Right lobe of liver (tissue), 6 donors: ENCODE data around the gene UGT1A4. TPM values are rescaled to one million over a fixed set of nuclear protein-coding genes. Genes with fewer than 3 reads are reported as not detected.
"Not testable (repeated sequence)": the region's sequence is repeated elsewhere in the genome, so short reads cannot be mapped to it uniquely, and the experiment has no call there.

ENCODE experiments used
- ATAC-seq, 4 donors: fragments of 200-7000 bp; cut with Tn5 transposase; one replicate each; pipeline ENCODE4 v1.9.1; 2020; ENCODE audit warnings: mild to moderate bottlenecking in 4 of 4, moderate library complexity in 4 of 4
- DNase-seq, 3 donors: peaks; one replicate each; pipeline ENCODE4 v3.0.0-alpha.2; 2020
- H3K27ac ChIP-seq, 3 donors: fragments of 200-600 bp; one replicate each; pipeline ENCODE4 v1.8.0; 2022
- H3K27me3 ChIP-seq, 2 donors: fragments of 200-600 bp; one replicate each; pipeline ENCODE4 v1.8.0; 2022
- H3K36me3 ChIP-seq, 4 donors: fragments of 200-600 bp; sonication (generic) in 1 of 4; one replicate each; pipeline versions ENCODE4 v1.5.1 to v1.8.0; 2017 to 2022; ENCODE audit warnings: control low read depth in 1 of 4
- H3K4me1 ChIP-seq, 4 donors: fragments of 200-600 bp; sonication (generic) in 1 of 4; one replicate each; pipeline versions ENCODE4 v1.5.1 to v1.8.0; 2017 to 2022; ENCODE audit warnings: control low read depth in 1 of 4
- H3K4me3 ChIP-seq, 3 donors: fragments of 200-600 bp; one replicate each; pipeline ENCODE4 v1.8.0; 2022
- H3K9me3 ChIP-seq, 4 donors: fragments of 200-600 bp; sonication (generic) in 1 of 4; one replicate each; pipeline versions ENCODE4 v1.5.1 to v1.8.0; 2017 to 2022; ENCODE audit warnings: control low read depth in 1 of 4
- POLR2A ChIP-seq: fragments of 450-650 bp; IDR thresholded peaks from one replicate; pipeline ENCODE4 v1.6.1; 2017; ENCODE audit warnings: antibody characterized with exemption, mild to moderate bottlenecking
- WGBS: methylation state at CpG from one replicate; pipeline ENCODE4 v1.1.6; 2018; ENCODE audit warnings: low coverage, low lambda C conversion rate; ENCODE audit not compliant: insufficient coverage; ENCODE audit errors: missing lambda C conversion rate; 5-methylcytosine and 5-hydroxymethylcytosine counted together
- intact Hi-C, 2 donors: fragments of 100-400 bp; cut with DNase I; formaldehyde crosslinking; loops; one replicate each; pipeline versions ENCODE4 v1.11.2 to v1.14.1; 2022
- total RNA-seq, 6 experiments: library from RNA; depleted of rRNA in 2 of 6; stranded (reverse); fragments of >200 nt in 2 of 6; fragmentation: NEBNext Ultra II Directional in 3 of 6; extraction: Animal tissue kit (Norgen Biotek cat#: 25700) in 3 of 6; gene quantifications; one replicate each; pipeline versions ENCODE4 v1.1.0 to v1.2.4, GENCODE V29; 2016 to 2023
- TF ChIP-seq, protein P1 (sequence below), 4 donors: fragments of 200-600 bp in 3 of 4; fragments of 450-650 bp in 1 of 4; IDR thresholded peaks; one replicate each; pipeline versions ENCODE4 v1.5.1 to v1.8.0; 2016 to 2022; ENCODE audit warnings: antibody characterized with exemption in 4 of 4, mild to moderate bottlenecking in 2 of 4
- donor health status: DM: no; HTN: yes; CAD: no.
- donor health status: DM: no; HTN: no; CAD: no.
- donor health status: DM: no; HTN: no; CAD: no.
- donor health status: DM: no; HTN: yes; CAD: no.
- donor health status: DM: no; HTN: yes; CAD: no.

Gene UGT1A4
- total RNA-seq, 6 experiments from 2014 or later = 98.7 to 1,011 (median 214) TPM

DNA sequence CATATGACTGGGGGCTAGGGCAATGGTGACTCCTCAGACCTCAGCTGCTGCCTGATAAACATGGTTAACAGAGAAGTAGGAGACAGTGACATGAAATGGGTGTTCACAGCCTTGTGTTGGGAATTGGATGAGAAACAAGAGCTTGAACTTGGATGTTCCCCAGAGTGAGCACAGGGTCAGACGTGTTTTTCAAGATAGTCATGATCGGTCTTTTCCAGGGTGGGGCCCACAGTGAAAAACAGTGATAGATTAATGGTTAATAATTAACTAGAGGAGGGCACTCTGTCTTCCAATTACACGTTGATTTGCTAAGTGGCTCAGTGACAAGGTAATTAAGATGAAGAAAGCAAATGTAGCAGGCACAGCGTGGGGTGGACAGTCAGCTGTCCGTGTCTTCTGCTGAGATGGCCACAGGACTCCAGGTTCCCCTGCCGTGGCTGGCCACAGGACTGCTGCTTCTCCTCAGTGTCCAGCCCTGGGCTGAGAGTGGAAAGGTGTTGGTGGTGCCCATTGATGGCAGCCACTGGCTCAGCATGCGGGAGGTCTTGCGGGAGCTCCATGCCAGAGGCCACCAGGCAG lies 10.3 kb downstream of the UGT1A4 start, which contains the start of gene UGT1A3:
Gene UGT1A3, plus strand, starts transcription at position 320 of the 579 bp plus-strand sequence. Its CDS starts 85 bp downstream, at position 405.
- peaks cover 0 to 44% (median 6%) of the 10 kb centered on the region in 4 donors for H3K4me1 ChIP-seq
- H3K9me3 ChIP-seq = no peaks in the 10 kb centered on the region
- ATAC-seq (peak; percentile 85 to 93 (median 88)), DNase-seq (peak in 2 of 3 donors; percentile 69 to 78)
- H3K4me3 ChIP-seq = peak within 1 kb of the TSS in 1 of 3 donors; percentile 45
- no peak for TF ChIP-seq POLR2A
- TF ChIP-seq, protein P1, sequence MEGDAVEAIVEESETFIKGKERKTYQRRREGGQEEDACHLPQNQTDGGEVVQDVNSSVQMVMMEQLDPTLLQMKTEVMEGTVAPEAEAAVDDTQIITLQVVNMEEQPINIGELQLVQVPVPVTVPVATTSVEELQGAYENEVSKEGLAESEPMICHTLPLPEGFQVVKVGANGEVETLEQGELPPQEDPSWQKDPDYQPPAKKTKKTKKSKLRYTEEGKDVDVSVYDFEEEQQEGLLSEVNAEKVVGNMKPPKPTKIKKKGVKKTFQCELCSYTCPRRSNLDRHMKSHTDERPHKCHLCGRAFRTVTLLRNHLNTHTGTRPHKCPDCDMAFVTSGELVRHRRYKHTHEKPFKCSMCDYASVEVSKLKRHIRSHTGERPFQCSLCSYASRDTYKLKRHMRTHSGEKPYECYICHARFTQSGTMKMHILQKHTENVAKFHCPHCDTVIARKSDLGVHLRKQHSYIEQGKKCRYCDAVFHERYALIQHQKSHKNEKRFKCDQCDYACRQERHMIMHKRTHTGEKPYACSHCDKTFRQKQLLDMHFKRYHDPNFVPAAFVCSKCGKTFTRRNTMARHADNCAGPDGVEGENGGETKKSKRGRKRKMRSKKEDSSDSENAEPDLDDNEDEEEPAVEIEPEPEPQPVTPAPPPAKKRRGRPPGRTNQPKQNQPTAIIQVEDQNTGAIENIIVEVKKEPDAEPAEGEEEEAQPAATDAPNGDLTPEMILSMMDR (IDR thresholded peaks at IDR 0.05) = no peak
- WGBS = 32% methylated on average over 5 of the region's 8 CpGs
- peak within 1 kb of the TSS in 2 of 3 donors; percentile 56 to 81 for H3K27ac ChIP-seq
- H3K27me3 ChIP-seq = no peaks in the 10 kb centered on the region
- intact Hi-C loops = no loop called here
- H3K36me3 ChIP-seq = no peaks in the 10 kb centered on the region

DNA sequence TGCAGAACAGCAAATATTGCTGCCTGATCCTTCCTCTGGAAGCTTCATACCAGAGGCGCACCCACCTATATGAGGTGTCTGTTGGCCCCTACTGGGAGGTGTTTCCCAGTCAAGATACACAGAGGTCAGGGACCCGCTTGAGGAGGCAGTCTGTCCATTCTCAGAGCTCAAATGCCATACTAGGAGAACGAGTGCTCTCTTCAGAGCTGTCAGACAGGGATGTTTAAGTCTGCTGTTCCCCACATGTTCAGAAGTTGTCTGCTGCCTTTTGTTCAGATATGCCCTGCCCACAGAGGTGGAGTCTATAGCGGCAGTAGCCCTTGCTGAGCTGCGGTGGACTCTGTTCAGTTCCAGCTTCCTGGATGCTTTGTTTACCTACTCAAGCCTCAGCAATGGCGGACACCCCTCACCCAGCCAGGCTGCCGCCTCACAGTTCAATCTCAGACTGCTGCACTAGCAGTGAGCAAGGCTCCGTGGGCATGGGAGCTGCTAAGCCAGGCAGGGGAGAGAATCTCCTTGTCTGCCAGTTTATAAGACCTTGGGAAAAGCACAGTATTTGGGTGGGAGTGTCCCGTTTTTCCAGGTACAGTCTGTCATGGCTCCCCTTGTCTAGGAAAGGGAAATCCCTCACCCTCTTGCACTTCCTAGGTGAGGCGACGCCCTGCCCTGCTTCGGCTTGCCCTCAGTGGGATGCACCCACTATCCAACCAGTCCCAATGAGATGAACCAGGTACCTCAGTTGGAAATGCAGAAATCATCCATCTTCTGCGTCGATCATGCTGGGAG lies 18.5 kb downstream of the UGT1A4 start:
- peak; percentile 80 to 93 (median 92) for ATAC-seq
- H3K9me3 ChIP-seq, intact Hi-C loops, H3K36me3 ChIP-seq, H3K27me3 ChIP-seq: not testable (repeated sequence)
- 59% methylated on average over 4 of the region's 14 CpGs for WGBS
- Histone ChIP-seq H3K4me3 (peak overlapping the region in 1 of 3 donors; percentile 19), H3K4me1 (peaks cover 0 to 85% (median 23%) of the 10 kb centered on the region in 4 donors), H3K27ac (peak overlapping the region in 2 of 3 donors; percentile 29 to 56)
- peak in 2 of 3 donors; percentile 52 to 70 for DNase-seq

DNA sequence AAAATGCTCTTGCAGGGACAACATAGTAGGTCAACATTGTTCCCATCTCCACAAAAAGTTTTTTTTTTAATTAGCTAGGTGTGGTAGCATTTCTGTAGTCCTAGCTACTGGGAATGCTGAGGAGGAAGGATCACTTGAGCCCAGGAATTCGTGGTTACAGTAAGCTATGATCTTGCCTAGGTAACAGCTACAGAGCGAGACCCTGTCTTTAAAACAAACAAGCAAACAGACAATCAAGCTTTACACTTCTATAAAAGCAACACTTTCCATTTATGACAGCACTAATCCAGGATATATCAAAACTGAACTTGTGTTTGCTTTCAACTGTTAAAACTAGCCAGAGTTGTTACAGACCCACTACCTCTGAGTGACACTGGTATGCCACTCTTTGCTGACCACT lies 22.3 kb downstream of the UGT1A4 start:
- intact Hi-C loops = no loop called here

DNA sequence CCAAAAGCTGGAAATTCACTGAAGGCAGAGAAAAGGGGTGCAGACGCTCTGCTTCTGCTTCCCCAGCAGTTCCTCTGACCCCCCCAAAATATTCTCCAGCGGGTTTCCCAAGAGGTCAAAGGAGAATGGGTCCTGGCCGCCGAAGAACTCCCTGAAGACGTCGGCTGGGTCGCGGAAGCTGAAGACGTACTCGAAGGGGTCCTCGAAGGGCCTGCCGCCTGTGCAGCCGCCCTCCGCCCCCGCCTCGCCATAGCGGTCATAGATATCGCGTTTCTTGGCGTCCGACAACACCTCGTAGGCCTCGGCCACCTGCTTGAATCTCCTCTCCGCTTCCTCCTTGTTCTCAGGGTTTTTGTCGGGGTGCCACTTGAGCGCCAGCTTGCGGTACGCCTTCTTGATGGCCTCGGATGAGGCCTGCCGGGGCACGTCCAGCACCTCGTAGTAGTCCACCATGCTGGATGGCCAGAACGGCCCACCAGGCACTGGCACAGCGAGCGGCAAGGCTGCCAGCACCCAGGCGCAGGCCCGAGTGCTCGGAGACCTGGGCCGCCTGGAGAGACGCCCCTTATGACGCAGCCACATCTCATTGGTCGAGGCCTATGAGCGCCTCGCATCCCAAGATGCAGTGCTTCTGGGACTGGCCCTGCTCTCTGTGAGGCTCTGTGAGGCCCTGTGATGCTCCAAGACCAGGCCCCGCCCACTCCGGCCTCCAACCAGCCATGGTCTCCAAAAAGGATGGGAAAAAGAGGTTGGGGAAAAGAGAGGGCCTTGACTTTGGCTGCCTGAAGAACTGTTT lies 25.1 kb downstream of the UGT1A4 start:
- no peak overlapping the region for H3K4me3 ChIP-seq
- DNase-seq (peak in 1 of 3 donors; percentile 58), ATAC-seq (no peak)
- TF ChIP-seq, protein P1 (IDR thresholded peaks at IDR 0.05) = no peak
- no peak for TF ChIP-seq POLR2A
- peaks cover 0 to 11% (median 0%) of the 10 kb centered on the region in 4 donors for H3K36me3 ChIP-seq
- H3K27ac ChIP-seq = no peak overlapping the region
- peaks cover 0 to 64% (median 17%) of the 10 kb centered on the region in 4 donors for H3K4me1 ChIP-seq
- H3K9me3 ChIP-seq = no peaks in the 10 kb centered on the region
- intact Hi-C loops = no loop called here
- 74% methylated on average over 13 of the region's 46 CpGs for WGBS
- no peaks in the 10 kb centered on the region for H3K27me3 ChIP-seq

More for the DNA sequence above, 22.3 kb downstream of the UGT1A4 start:
- Histone ChIP-seq H3K9me3 (no peaks in the 10 kb centered on the region), H3K36me3 (peaks cover 0 to 11% (median 0%) of the 10 kb centered on the region in 4 donors), H3K4me1 (peaks cover 0 to 83% (median 29%) of the 10 kb centered on the region in 4 donors), H3K4me3 (no peak overlapping the region), H3K27ac (no peak overlapping the region), H3K27me3 (no peaks in the 10 kb centered on the region)
- WGBS = 76% methylated on average over 2 of the region's 2 CpGs
- DNase-seq (no peak), ATAC-seq (no peak)
- TF ChIP-seq POLR2A = no peak
- TF ChIP-seq, protein P1 (IDR thresholded peaks at IDR 0.05) = no peak
